ENCODE results near the gene ST6GALNAC1.
"Not testable (repeated sequence)": the region's sequence is repeated elsewhere in the genome, so short reads cannot be mapped to it uniquely, and the experiment has no call there.

ST6GALNAC1 gene

DNA sequence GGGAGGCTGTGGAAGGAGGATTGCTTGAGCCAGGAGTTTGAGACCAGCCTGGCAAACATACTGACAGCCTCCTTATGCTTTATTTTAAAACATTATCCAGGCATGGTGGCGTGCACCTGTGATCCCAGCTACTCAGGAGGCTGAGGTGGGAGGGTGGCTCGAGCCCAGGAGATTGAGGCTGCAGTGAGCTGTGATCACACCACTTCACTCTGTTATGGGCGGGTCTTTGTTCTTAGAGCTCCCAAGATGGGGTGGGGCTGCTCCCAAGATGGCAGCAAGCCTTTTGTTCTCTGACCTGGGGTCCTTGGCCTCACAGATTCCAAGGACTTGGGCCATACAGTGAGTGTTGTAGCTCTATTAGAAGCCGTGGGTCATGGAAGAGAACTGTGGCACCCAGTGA, 31.8 kb downstream of the ST6GALNAC1 start:
- DNase-seq (ENCODE audit: low read depth): no peak

- not testable (repeated sequence) for DNase-seq (ENCODE audit: low read depth)
Measured at GRCh38 chr17:76611080-76611749, 32.3 kb downstream of the ST6GALNAC1 start.

DNA sequence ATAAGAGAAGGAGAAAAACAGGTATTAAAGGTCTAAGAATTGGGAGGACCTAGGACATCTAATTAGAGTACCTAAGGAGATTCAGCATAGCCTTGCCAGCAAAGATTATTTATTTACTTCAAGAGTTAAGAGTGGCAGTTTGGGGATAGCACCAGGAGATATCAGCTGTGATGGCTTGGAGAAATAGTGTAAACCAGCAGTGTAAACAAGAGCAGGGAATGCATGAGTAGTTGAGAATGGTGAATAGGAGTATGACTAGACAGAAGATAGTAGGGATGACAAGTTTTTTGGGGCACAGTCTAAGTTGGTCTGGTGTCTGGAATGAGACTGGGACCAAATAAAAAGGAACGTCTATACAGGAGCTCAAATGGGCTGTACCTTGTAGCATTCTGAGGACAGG, 36.9 kb downstream of the ST6GALNAC1 start:
- not testable (repeated sequence) for DNase-seq (ENCODE audit: low read depth)

DNA sequence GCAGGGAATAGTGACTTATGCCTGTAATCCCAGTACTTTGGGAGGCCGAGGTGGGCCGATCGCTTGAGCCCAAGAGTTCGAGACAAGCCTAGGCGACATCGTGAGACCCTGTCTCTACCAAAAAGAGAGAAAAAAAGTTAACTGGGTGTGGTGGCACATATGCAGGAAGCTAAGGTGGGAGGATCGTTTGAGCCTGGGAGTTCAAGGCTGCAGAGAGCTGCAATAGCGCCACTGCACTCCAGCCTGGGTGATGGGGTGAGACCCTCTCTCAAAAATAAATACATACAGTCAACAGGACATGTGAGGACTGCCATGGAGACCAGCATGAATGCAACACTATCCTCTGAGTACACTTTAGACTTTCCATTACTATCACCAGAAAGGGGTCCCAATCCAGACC, 42.5 kb downstream of the ST6GALNAC1 start:
- DNase-seq (ENCODE audit: low read depth): no peak

GRCh38 chr17:76599694-76600460, 43.7 kb downstream of the ST6GALNAC1 start:
- DNase-seq (ENCODE audit: low read depth): no peak

- DNase-seq (ENCODE audit: low read depth): no peak
Measured at GRCh38 chr17:76598004-76598439, 45.5 kb downstream of the ST6GALNAC1 start.

GRCh38 chr17:76597156-76598003, 46.2 kb downstream of the ST6GALNAC1 start:
- DNase-seq (ENCODE audit: low read depth): no peak

DNA sequence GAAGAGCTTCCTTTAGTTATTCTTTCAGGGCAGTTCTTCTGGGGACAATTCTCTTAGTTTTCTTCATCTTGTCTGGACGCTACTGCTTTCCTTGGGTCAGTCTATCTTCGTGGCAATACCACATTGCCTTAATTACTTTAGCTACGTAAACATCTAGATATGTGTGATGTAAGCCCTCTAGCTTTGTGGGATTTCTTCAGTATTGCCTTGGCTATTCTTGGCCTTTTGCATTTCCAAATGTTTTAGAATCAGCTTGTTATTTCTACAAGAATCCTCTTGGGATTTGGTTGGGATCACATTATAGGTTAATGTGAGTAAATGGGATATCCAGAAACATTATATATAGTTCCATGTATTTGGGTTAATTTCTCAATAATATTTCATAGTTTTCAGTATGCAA, 48.9 kb downstream of the ST6GALNAC1 start:
- no peak for DNase-seq (ENCODE audit: low read depth)

GRCh38 chr17:76593959-76594358, 49.6 kb downstream of the ST6GALNAC1 start:
- DNase-seq (ENCODE audit: low read depth): no peak

DNA sequence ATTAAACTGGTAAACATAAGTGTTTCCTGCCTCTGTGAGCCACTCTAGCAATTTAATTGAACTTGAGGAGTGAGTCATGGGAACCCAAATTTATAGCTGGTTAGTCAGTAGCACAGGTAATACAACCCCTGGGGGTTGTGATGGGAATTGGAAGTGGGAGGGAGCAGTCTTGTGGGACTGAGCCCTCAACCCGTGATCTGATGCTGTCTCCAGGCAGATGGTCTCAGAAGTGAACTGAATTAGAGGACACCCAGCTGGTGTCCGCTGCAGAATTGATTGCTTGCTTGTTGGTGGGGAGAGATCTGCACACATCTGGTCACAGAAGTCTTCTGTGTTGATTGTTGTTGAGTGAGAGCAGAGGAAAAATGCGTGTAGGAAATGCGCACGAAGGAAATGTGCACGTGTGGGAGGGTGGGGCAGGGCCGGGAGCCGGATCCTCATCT, 50.2 kb downstream of the ST6GALNAC1 start:
- no peak for DNase-seq (ENCODE audit: low read depth)

GRCh38 chr17:76588182-76588581, 55.4 kb downstream of the ST6GALNAC1 start:
- DNase-seq (ENCODE audit: low read depth): no peak

DNA sequence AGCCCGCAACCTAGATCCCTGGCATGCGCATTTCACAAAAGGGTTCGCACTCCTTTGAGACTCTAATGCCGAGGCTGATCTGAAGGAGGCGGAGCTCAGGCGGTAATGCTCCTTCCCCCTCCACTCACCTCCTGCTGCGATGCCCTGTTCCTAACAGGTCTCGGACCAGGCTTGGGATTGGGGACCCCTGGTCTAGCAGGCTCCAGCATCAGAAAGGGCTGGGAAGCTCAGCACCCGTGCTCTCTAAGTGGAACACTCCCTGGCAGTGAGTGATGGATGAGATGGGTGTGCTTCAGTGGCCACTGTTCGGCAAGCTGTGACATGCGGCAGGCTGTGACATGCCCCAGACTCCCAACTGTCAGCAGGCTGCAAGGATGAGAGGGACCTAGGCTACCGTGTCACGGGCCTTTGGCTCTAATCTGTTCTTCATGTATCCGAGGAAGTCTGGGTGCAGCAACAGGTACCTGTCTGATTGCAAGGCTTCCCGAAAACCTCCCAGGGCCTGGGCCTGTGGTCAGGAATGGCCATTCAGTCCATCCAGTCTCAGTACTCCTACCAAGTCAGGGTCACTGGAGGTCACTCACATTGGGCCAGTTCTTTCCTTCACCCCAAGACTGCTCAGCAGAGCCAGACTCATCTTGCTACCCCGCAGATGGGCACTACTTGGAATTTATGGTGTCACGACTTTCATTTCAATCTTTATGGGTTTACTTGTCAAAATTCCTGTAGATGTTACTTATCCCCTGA, 56.6 kb downstream of the ST6GALNAC1 start:
- DNase-seq (ENCODE audit: low read depth): no peak

- peak; percentile 8 for DNase-seq (ENCODE audit: low read depth)
Measured at GRCh38 chr17:76585649-76586593, 57.6 kb downstream of the ST6GALNAC1 start, which contains the start of gene ST6GALNAC2. ST6GALNAC2 (minus strand) TSS chr17:76585860; CDS start chr17:76585808, 52 bp downstream.

GRCh38 chr17:76585033-76585648, 58.4 kb downstream of the ST6GALNAC1 start:
- no peak for DNase-seq (ENCODE audit: low read depth)

DNA sequence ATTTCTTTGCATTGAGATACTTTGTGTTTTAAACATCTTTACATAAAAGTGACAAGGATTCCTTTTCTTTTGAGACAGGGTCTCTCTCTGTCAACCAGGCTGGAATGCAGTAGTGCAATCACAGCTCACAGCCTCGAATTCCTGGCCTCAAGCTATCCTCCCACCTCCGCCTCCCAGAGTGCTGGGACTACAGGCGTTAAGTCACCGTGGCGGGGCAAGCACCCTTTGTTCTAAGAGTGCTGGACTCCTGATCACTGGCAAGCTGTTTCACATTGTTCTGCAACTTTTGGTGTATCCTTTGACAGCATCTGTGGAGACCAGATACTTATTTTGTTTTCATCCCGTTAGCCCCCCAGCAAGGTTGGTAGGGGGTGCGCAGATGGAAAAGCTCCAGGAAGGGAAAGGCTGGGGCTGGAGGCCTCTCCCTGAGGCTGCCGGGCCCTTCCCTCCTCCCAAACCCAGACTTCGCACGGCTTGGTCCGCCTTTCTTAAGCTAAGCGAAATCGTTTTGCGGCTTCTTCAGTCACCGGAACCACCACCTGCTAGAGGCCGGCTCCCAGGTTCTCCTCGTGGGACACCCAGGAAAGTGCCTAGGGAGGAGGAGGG, 59.0 kb downstream of the ST6GALNAC1 start:
- DNase-seq (ENCODE audit: low read depth): no peak

- DNase-seq (ENCODE audit: low read depth): no peak
Measured at GRCh38 chr17:76582660-76583059, 60.9 kb downstream of the ST6GALNAC1 start.

DNA sequence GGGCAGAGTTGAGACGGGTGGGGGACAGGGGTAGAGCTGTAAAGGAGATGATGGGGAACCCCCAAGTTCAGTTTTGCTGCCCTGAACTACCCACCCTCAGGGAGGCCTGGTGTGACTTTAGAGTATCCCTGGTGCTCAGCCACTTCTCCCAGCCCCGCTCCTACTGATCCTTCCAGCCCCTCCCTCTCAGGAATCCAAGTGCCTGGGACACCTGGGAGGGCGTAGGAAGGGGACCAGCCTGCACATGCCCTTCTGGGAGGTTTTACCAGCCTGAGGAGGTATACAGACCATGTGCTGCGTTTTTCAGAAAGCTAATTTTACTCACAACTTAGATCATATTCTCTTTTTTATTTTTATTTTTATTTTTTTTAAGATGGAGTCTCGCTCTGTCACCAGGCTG, 62.0 kb downstream of the ST6GALNAC1 start:
- no peak for DNase-seq (ENCODE audit: low read depth)

DNA sequence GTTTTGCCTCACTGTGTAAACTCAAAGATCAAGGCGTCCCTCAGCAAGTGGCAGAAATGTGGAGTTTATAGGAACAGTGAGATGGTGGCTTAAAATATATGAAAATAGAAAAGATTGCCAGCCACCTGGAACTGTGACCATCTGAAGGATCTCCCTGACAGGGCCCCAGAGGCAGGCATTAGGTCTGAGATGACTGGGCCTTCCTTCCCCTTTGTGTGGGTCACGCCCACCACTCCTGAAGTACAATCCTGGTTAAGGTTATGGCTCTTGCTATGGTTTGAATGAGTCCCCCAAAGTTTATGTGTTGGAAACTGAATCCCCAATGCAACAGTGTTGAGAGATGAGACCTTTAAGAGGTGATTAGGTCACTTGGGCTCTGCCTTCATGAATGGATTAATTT, 64.3 kb downstream of the ST6GALNAC1 start:
- no peak for DNase-seq (ENCODE audit: low read depth)

- DNase-seq (ENCODE audit: low read depth): no peak
Measured at GRCh38 chr17:76578376-76578775, 65.2 kb downstream of the ST6GALNAC1 start.

GRCh38 chr17:76577876-76578275, 65.7 kb downstream of the ST6GALNAC1 start:
- no peak for DNase-seq (ENCODE audit: low read depth)

Data from T-helper 22 cell (primary cell).